H1 (cell line): Measurements from ENCODE around the gene TMPRSS4.

ENCODE experiments used
- BRCA1 ChIP-seq: IDR thresholded peaks from 2 replicates; pipeline ENCODE4 v1.6.1; 2012; ENCODE audit warnings: low read depth, low read length, improper control_type of control experiment
- CBX5 ChIP-seq: fragments of 300-800, 300-1000 bp; sonication (generic); IDR thresholded peaks from 2 replicates; pipeline ENCODE4 v1.7.1; 2016; ENCODE audit warnings: antibody characterized with exemption, low read length, low read depth
- CEBPB ChIP-seq: IDR thresholded peaks from 2 replicates; pipeline ENCODE4 v1.6.1; 2012; ENCODE audit warnings: low read depth, low read length
- CTCF ChIP-seq, 3 experiments: IDR thresholded peaks; 1 replicate in 2 of 3; 2 replicates in 1 of 3; pipeline versions ENCODE4 v1.5.1 to v1.6.1; 2011; ENCODE audit warnings: low read length in 3 of 3, mild to moderate bottlenecking in 3 of 3, inconsistent platforms in 2 of 3, low read depth in 1 of 3, moderate library complexity in 1 of 3; ENCODE audit not compliant: insufficient read depth in 1 of 3; ENCODE audit errors: control extremely low read depth in 1 of 3
- EGR1 ChIP-seq: IDR thresholded peaks from 2 replicates; pipeline ENCODE4 v1.6.1; 2011; ENCODE audit warnings: low read depth, low read length, borderline replicate concordance
- EP300 ChIP-seq, 2 experiments: IDR thresholded peaks; 1 replicate in 1 of 2; 2 replicates in 1 of 2; pipeline ENCODE4 v1.6.1; 2011 to 2012; ENCODE audit warnings: low read depth in 2 of 2, low read length in 2 of 2, mild to moderate bottlenecking in 2 of 2, borderline replicate concordance in 1 of 2, inconsistent platforms in 1 of 2, moderate library complexity in 1 of 2
- FOSL1 ChIP-seq: IDR thresholded peaks from 2 replicates; pipeline ENCODE4 v1.6.1; 2011; ENCODE audit warnings: mild to moderate bottlenecking, low read depth, low read length, moderate library complexity; ENCODE audit not compliant: insufficient read depth
- GABPA ChIP-seq: IDR thresholded peaks from 2 replicates; pipeline ENCODE4 v1.6.1; 2011; ENCODE audit warnings: mild to moderate bottlenecking, low read length, moderate library complexity, borderline replicate concordance; ENCODE audit not compliant: insufficient read depth
- KDM1A ChIP-seq: fragments of 200-600, 300-600 bp; sonication (generic); IDR thresholded peaks from 2 replicates; pipeline ENCODE4 v1.7.1; 2016; ENCODE audit warnings: mild to moderate bottlenecking, low read length, borderline replicate concordance
- POLR2A ChIP-seq, 2 experiments: IDR thresholded peaks; 1 replicate in 1 of 2; 2 replicates in 1 of 2; pipeline ENCODE4 v1.6.1; 2011; ENCODE audit warnings: low read depth in 2 of 2, low read length in 2 of 2, mild to moderate bottlenecking in 2 of 2; ENCODE audit errors: control extremely low read depth in 1 of 2
- RNF2 ChIP-seq: fragments of 200-900, 300-1000 bp; sonication (generic); IDR thresholded peaks from 2 replicates; pipeline ENCODE4 v1.7.1; 2016; ENCODE audit warnings: borderline replicate concordance, low read depth, mild to moderate bottlenecking, antibody characterized with exemption, low read length; ENCODE audit not compliant: poor library complexity, severe bottlenecking; ENCODE audit errors: missing control alignments
- TF ChIP-seq, protein P1 (sequence below): IDR thresholded peaks from 2 replicates; pipeline ENCODE4 v1.6.1; 2012; ENCODE audit warnings: low read length, inconsistent platforms

- TF ChIP-seq CBX5 (no peak), BRCA1 (no peak), EP300 (IDR thresholded peaks at IDR 0.05; ENCODE audit: borderline replicate concordance in 1 of 2, low read depth in 2 of 2, low read length in 2 of 2) (no peak), POLR2A (IDR thresholded peaks at IDR 0.05; ENCODE audit: control extremely low read depth in 1 of 2, low read depth in 2 of 2, low read length in 2 of 2) (no peak), KDM1A (no peak), FOSL1 (no peak), CTCF (IDR thresholded peaks at IDR 0.05; ENCODE audit: control extremely low read depth in 1 of 3, insufficient read depth in 1 of 3, low read depth in 1 of 3, low read length in 3 of 3) (no peak), RNF2 (no peak), GABPA (no peak), CEBPB (no peak), EGR1 (no peak)
- TF ChIP-seq, protein P1, sequence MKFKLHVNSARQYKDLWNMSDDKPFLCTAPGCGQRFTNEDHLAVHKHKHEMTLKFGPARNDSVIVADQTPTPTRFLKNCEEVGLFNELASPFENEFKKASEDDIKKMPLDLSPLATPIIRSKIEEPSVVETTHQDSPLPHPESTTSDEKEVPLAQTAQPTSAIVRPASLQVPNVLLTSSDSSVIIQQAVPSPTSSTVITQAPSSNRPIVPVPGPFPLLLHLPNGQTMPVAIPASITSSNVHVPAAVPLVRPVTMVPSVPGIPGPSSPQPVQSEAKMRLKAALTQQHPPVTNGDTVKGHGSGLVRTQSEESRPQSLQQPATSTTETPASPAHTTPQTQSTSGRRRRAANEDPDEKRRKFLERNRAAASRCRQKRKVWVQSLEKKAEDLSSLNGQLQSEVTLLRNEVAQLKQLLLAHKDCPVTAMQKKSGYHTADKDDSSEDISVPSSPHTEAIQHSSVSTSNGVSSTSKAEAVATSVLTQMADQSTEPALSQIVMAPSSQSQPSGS: no peak
Observed at GRCh38 chr11:118157186-118157895, 80.5 kb downstream of the TMPRSS4 start.
